Activated CD8-positive, alpha-beta T cell treated with anti-CD3 and anti-CD28 coated beads for 36 hours (primary cell): ENCODE measurements around the gene PAF1. TPM values are rescaled to one million over a fixed set of nuclear protein-coding genes. Genes with fewer than 3 reads are reported as not detected.

Source experiments
- ATAC-seq: fragments of 200-7000 bp; cut with Tn5 transposase; one replicate; pipeline ENCODE4 v1.10.0; 2021; ENCODE audit warnings: mild to moderate bottlenecking, moderate library complexity
- CTCF ChIA-PET: fragments of 350-600 bp; sonication (Branson Sonifier 250); formaldehyde crosslinking; loops from one replicate; lab custom pipeline; 2021; ENCODE audit warnings: antibody characterized with exemption; lab: Charles Lee
- POLR2A ChIA-PET: fragments of 350-600 bp; sonication (Branson Sonifier 250); formaldehyde crosslinking; loops from one replicate; lab custom pipeline; 2021; ENCODE audit warnings: antibody characterized with exemption; lab: Charles Lee
- DNase-seq: peaks from one replicate; pipeline ENCODE4 v3.0.0-alpha.2; 2020
- H3K27ac Mint-ChIP-seq: one replicate; pipeline ENCODE4 v1.8.0; 2021; ENCODE audit warnings: mild to moderate bottlenecking, mixed read lengths
- H3K27me3 Mint-ChIP-seq: one replicate; pipeline ENCODE4 v1.8.0; 2021; ENCODE audit warnings: mixed read lengths
- H3K36me3 Mint-ChIP-seq: one replicate; pipeline ENCODE4 v1.8.0; 2021; ENCODE audit warnings: low read depth, mixed read lengths
- H3K4me1 Mint-ChIP-seq: one replicate; pipeline ENCODE4 v1.8.0; 2021; ENCODE audit warnings: low read depth, mixed read lengths
- H3K4me3 Mint-ChIP-seq: one replicate; pipeline ENCODE4 v1.8.0; 2021; ENCODE audit warnings: mild to moderate bottlenecking, moderate library complexity, mixed read lengths
- H3K9me3 Mint-ChIP-seq: one replicate; pipeline ENCODE4 v1.8.0; 2021; ENCODE audit warnings: mixed read lengths
- CTCF ChIP-seq: fragments of 200-600 bp; IDR thresholded peaks from one replicate; pipeline ENCODE4 v1.8.0; 2022; ENCODE audit warnings: antibody characterized with exemption, mild to moderate bottlenecking
- intact Hi-C: fragments of 100-400 bp; cut with micrococcal nuclease; formaldehyde crosslinking; loops from one replicate; pipeline ENCODE4 v1.10.0; 2022
- total RNA-seq, 2 experiments: library from RNA; stranded (reverse); gene quantifications; one replicate each; pipeline ENCODE4 v1.2.3, GENCODE V29; 2021

PAF1 gene
- total RNA-seq, 2 experiments from 2014 or later, result 35.5 to 36.5 TPM

DNA sequence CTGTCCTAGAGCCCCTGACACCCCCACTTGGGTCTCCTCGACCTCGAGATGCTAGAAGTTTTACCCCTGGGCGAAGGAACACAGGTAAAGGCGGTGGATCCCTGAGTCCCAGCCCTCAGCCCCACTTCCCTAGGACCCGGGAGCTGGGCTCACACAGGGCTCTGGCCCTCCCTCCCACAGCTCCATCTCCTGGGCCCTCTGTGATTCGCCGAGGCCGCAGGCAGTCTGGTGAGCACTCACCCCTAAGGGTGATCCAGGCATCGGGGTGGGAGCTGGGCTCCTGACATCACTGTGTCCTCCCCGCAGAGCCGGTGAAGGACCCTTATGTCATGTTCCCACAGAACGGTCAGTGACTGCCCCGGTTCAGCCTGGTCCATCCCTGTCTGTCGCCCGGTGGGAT lies 29.9 kb upstream of the PAF1 start:
- H3K27ac Mint-ChIP-seq, result no peak overlapping the region
- no peak overlapping the region for H3K4me3 Mint-ChIP-seq
- H3K9me3 Mint-ChIP-seq, result no peaks in the 10 kb centered on the region
- DNase-seq (no peak), ATAC-seq (no peak)
- ChIA-PET POLR2A (interaction anchor here (6.4 to 8.7 kb wide), 2 partner anchors 11 to 15 kb away, joined by 30 to 66 read pairs; partner anchors contain the start of gene RPS16), CTCF (interaction anchor here (0.6 to 1.5 kb wide), 6 partner anchors 9 to 54 kb away, joined by 3 to 7 read pairs (median 4); partner anchors contain the start of genes PLEKHG2 and RPS16)
- no peak for TF ChIP-seq CTCF
- intact Hi-C loops, result no loop called here
- H3K36me3 Mint-ChIP-seq, result peaks cover 6% of the 10 kb centered on the region
- no peaks in the 10 kb centered on the region for H3K27me3 Mint-ChIP-seq
- no peaks in the 10 kb centered on the region for H3K4me1 Mint-ChIP-seq

DNA sequence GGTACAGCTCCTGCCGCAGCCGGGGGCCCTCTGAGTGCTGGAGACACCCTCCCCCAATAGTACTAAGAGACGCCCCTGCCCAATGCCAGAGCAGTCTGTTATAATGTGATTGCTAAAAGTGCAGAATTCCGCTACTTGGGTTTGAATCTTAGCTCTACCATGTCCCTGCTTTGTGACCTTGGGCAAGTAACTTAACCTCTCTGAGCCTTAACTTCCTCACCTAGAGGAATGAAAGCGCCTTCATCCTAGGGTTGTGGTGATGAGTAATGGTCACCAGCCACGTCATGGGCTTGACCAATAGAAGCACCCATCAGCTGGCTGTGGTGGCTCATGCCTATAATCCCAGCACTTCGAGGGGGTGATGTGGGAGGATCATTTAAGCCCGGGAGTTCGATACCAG lies 28.1 kb upstream of the PAF1 start:
- DNase-seq (no peak), ATAC-seq (no peak)
- Mint-ChIP-seq H3K36me3 (peaks cover 6% of the 10 kb centered on the region), H3K27ac (no peak overlapping the region), H3K9me3 (no peaks in the 10 kb centered on the region), H3K4me1 (peaks cover 6% of the 10 kb centered on the region), H3K4me3 (no peak overlapping the region), H3K27me3 (no peaks in the 10 kb centered on the region)
- ChIA-PET CTCF (no interaction called here), POLR2A (interaction anchor here (0.7 to 8.7 kb wide), 5 partner anchors 9 to 35 kb away, joined by 3 to 66 read pairs (median 5); partner anchors contain the start of gene RPS16)
- TF ChIP-seq CTCF, result no peak
- intact Hi-C loops, result loop anchor here (10.0 kb wide), 1 partner anchor 294 kb away; the partner anchor contains the start of gene PAK4

DNA sequence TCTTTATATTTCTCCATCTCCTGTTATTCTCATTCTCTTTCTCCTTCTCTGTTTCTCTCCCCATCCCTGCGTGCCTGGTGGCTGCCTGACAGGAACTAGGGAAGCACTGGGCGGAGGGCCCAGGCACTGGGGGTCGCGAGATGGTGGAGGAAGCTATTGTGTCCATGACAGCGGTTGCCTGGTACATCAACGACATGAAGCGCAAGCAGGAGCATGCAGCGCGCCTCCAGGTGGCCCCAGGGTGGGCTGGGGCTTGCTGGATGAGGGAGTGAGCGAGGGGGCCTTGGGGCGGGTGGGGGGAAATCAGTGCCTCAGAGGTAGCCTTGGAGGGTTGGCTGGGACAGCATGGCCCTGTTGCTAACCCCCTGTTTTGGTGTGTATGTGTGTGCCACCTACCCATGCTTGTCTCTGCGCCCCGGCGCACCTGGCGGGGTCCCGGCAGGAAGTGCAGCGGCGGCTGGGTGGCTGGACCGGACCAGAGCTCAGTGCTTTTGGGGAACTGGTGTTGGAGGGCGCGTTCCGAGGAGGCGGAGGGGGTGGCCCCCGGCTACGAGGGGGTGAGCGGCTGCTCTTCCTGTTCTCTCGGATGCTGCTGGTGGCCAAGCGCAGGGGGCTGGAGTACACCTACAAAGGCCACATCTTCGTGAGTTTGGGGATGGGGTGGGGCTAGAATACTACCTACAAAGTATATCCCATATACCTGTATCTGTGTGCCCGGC lies 26.7 kb upstream of the PAF1 start:
- DNase-seq (no peak), ATAC-seq (no peak)
- intact Hi-C loops, result loop anchor here (10.0 kb wide), 1 partner anchor 293 kb away; the partner anchor contains the start of gene PAK4
- CTCF ChIA-PET, result no interaction called here
- H3K4me1 Mint-ChIP-seq, result peaks cover 12% of the 10 kb centered on the region
- H3K27me3 Mint-ChIP-seq, result no peaks in the 10 kb centered on the region
- H3K9me3 Mint-ChIP-seq, result no peaks in the 10 kb centered on the region
- peaks cover 5% of the 10 kb centered on the region for H3K36me3 Mint-ChIP-seq
- H3K27ac Mint-ChIP-seq, result no peak overlapping the region
- TF ChIP-seq CTCF, result no peak
- no peak overlapping the region for H3K4me3 Mint-ChIP-seq
- POLR2A ChIA-PET, result interaction anchor here (0.7 to 8.7 kb wide), 4 partner anchors 10 to 111 kb away, joined by 3 to 66 read pairs (median 26); partner anchors contain the start of gene RPS16

DNA sequence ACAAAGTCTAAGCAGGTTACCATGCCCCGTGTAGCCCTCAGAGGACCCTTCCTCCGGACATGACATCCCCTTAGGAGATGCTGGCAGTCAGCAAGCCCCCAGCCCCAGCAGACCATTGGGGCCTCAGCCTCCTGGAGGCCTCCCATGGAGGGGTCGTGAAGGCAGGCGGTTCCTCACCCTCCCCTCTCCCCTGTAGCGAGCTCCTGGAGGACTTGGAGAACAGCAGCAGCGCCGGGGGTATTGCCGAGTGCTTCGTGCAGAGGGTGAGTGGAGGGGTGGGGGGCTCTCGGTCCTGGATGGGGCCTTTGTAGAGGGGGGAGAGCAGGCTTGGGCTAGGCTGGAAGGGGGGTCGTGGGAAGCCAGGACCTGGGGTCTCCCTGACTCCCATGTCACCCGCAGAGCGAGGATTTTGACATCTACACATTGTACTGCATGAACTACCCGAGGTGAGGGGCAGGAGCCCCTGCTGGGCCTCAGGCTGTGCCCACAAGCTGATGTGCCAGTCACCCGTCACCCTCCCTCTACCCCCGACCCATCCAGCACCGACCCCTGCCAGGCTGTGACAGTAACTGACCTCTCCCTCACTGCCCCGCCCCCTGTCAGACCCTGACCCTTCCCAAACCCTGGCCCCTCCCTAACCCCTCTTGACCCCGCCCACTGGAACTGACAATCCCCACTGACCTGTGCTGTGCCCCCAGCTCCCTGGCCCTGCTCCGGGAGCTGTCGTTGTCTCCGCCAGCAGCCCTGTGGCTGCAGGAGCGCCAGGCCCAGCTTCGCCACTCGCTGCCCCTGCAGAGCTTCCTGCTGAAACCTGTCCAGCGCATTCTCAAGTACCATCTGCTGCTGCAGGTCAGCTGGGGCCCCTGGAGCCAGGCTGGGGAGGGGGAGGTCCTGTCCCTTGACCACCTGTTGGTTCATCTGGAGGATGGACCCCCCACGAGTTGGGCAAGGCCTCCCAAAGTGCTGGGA lies 25.5 kb upstream of the PAF1 start:
- Mint-ChIP-seq H3K9me3 (no peaks in the 10 kb centered on the region), H3K36me3 (peaks cover 3% of the 10 kb centered on the region), H3K27me3 (peaks cover 2% of the 10 kb centered on the region), H3K4me3 (no peak overlapping the region), H3K4me1 (peaks cover 15% of the 10 kb centered on the region), H3K27ac (no peak overlapping the region)
- ChIA-PET POLR2A (interaction anchor here (3.3 to 8.7 kb wide), 3 partner anchors 12 to 19 kb away, joined by 24 to 66 read pairs (median 29); partner anchors contain the start of gene RPS16), CTCF (no interaction called here)
- ATAC-seq, result no peak
- no peak for TF ChIP-seq CTCF
- intact Hi-C loops, result loop anchor here (10.0 kb wide), 1 partner anchor 292 kb away; the partner anchor contains the start of gene PAK4
- DNase-seq, result no peak
